Left ventricle myocardium inferior (tissue), 1 donor: ENCODE results near the gene SASH1. TPM values are rescaled to one million over a fixed set of nuclear protein-coding genes. Genes with fewer than 3 reads are reported as not detected.

Source experiments
- DNase-seq: peaks from one replicate; pipeline ENCODE4 v3.0.0-alpha.2; 2020
- H3K27ac ChIP-seq: fragments of 200-600 bp; replicated peaks from 2 replicates; pipeline ENCODE4 v1.8.0; 2021
- H3K27me3 ChIP-seq: fragments of 200-600 bp; 2 replicates; pipeline ENCODE4 v1.8.0; 2021; ENCODE audit warnings: low read depth
- H3K36me3 ChIP-seq: fragments of 200-600 bp; 2 replicates; pipeline ENCODE4 v1.8.0; 2021
- H3K4me1 ChIP-seq: fragments of 200-600 bp; 2 replicates; pipeline ENCODE4 v1.8.0; 2021
- H3K4me3 ChIP-seq: fragments of 200-600 bp; 2 replicates; pipeline ENCODE4 v1.8.0; 2021; ENCODE audit warnings: mild to moderate bottlenecking, moderate library complexity
- H3K9me3 ChIP-seq: fragments of 200-600 bp; replicated peaks from 2 replicates; pipeline ENCODE4 v1.8.0; 2021
- intact Hi-C: fragments of 100-400 bp; cut with micrococcal nuclease; formaldehyde crosslinking; loops from one replicate; pipeline ENCODE4 v1.11.0; 2022
- total RNA-seq: library from RNA; stranded (reverse); fragmentation: NEBNext Ultra II Directional; extraction: Animal tissue kit (Norgen Biotek cat#: 25700); gene quantifications from one replicate; pipeline ENCODE4 v1.2.1, GENCODE V29; 2021
- TF ChIP-seq, protein P1 (sequence below): fragments of 200-600 bp; IDR thresholded peaks from 2 replicates; pipeline ENCODE4 v1.8.0; 2021; ENCODE audit warnings: antibody characterized with exemption, mild to moderate bottlenecking, borderline replicate concordance
- donor health status: DM: no; HTN: yes; CAD: no; lungs with severe emphysema.

Gene SASH1
- total RNA-seq, 1 donor from 2014 or later = 22.5 TPM

DNA sequence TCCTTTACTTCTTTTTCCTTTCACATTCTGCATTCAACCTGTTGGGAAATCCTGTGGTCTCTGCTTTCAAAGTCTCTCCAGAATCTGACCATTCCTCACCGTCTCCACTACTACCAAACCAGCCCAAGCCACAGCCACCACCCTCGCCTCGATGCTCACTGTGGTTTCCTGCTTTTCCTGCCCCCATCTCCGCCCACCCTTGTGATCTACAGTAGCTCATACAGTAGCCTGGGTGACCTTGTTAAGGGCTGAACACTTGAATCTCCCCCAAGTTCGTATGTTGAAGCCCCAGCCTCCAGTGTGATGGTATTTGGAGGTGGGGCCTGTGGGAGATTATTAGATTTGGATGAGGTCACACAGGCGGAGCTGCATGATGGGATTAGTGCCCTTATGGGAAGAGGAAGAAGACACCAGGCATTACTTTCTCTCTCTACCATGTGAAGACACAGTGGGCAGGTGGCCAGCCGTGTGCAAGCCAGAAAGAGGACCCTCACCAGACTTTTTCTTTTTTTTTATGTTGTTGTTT is 215.2 kb downstream of the SASH1 start:
- H3K27ac ChIP-seq = no peak overlapping the region
- no peak for DNase-seq
- intact Hi-C loops = no loop called here

DNA sequence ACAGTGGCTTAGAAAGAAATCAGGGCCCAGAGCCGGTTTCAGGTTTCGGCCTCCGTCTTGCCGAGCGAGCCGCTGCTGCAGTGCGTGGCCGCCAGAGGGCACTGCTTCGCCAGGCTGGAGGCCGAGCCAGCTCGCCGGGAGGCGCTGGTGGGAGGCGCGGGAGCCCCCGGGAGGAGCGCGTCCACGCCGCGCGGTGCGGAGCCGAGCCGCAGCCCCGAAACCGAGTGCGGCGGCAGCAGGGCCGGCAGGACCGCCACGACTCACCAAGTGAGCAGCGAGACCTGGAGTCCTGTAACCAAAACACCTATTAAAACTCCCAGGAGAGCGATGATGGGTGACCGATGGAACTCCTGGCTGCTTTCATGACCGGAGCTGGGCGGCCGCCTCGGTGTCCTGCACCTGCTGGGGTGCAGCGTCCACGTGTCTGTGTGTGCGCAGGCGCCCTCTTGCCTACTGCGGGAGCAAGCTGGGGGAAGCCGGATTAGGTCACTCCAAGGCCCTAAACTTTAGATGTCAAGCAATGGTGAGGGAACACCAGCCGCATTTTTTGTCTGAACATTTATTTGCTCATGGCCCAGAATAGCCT is 217.3 kb downstream of the SASH1 start:
- H3K4me1 ChIP-seq = peaks cover 9% of the 10 kb centered on the region

More for the DNA sequence above, 215.2 kb downstream of the SASH1 start:
- H3K9me3 ChIP-seq = peaks cover 10% of the 10 kb centered on the region
- no peak overlapping the region for H3K4me3 ChIP-seq
- no peaks in the 10 kb centered on the region for H3K27me3 ChIP-seq
- H3K4me1 ChIP-seq = peaks cover 9% of the 10 kb centered on the region
- TF ChIP-seq, protein P1, sequence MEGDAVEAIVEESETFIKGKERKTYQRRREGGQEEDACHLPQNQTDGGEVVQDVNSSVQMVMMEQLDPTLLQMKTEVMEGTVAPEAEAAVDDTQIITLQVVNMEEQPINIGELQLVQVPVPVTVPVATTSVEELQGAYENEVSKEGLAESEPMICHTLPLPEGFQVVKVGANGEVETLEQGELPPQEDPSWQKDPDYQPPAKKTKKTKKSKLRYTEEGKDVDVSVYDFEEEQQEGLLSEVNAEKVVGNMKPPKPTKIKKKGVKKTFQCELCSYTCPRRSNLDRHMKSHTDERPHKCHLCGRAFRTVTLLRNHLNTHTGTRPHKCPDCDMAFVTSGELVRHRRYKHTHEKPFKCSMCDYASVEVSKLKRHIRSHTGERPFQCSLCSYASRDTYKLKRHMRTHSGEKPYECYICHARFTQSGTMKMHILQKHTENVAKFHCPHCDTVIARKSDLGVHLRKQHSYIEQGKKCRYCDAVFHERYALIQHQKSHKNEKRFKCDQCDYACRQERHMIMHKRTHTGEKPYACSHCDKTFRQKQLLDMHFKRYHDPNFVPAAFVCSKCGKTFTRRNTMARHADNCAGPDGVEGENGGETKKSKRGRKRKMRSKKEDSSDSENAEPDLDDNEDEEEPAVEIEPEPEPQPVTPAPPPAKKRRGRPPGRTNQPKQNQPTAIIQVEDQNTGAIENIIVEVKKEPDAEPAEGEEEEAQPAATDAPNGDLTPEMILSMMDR = no peak
- no peaks in the 10 kb centered on the region for H3K36me3 ChIP-seq

DNA sequence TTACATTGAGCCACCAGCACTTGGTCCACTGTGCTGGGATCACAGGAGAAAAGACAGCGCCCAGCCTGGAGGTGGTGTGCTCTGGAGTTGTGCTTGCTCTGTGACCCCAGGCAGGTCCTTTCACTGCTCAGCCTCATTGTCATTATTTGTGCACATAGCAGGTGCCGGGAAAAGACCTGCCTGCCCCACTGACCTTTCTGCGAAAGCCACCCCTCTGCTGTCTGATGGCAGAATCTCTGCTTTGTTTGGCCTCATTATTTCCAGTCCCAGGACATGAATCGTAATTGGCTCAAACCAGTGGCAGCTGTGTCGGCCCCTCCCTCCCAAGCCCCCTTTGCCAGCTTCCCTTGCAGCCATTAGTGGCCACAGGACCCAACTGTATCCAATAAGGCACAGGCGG is 219.0 kb downstream of the SASH1 start:
- Histone ChIP-seq H3K4me1 (peaks cover 18% of the 10 kb centered on the region), H3K27me3 (no peaks in the 10 kb centered on the region), H3K4me3 (no peak overlapping the region), H3K9me3 (no peaks in the 10 kb centered on the region), H3K36me3 (no peaks in the 10 kb centered on the region), H3K27ac (no peak overlapping the region)
- TF ChIP-seq, protein P1 = no peak
- intact Hi-C loops = no loop called here
- no peak for DNase-seq

More for the DNA sequence above, 217.3 kb downstream of the SASH1 start:
- intact Hi-C loops = no loop called here
- Histone ChIP-seq H3K9me3 (peaks cover 4% of the 10 kb centered on the region), H3K36me3 (no peaks in the 10 kb centered on the region), H3K27me3 (no peaks in the 10 kb centered on the region), H3K4me3 (peak overlapping the region; percentile 70), H3K27ac (peak overlapping the region; percentile 48)
- peak; percentile 71 for DNase-seq
- TF ChIP-seq, protein P1 = peak; percentile 99

DNA sequence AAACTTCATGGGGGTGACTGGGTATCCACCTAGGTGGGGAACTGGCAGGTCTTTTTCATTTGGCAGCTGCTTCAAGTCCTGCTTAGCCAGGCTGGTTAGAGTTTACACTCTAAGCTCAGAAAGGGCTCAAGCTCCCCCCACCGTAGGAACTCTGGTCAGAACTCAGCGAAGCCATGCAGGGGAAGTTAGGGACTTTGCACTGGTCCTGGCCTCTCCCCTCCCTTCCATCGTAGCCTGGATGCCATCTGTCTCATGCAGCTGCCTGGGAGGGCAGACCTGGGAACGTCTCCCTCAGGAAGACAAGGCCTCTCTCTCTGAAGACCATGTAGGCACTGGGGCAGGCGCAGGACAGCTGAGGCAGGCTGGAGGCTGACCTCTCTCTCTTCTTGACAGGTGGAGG is 220.4 kb downstream of the SASH1 start:
- Histone ChIP-seq H3K9me3 (no peaks in the 10 kb centered on the region), H3K27me3 (no peaks in the 10 kb centered on the region), H3K4me3 (no peak overlapping the region), H3K36me3 (no peaks in the 10 kb centered on the region), H3K27ac (no peak overlapping the region), H3K4me1 (peaks cover 18% of the 10 kb centered on the region)
- TF ChIP-seq, protein P1 = no peak
- DNase-seq = no peak
- intact Hi-C loops = no loop called here

DNA sequence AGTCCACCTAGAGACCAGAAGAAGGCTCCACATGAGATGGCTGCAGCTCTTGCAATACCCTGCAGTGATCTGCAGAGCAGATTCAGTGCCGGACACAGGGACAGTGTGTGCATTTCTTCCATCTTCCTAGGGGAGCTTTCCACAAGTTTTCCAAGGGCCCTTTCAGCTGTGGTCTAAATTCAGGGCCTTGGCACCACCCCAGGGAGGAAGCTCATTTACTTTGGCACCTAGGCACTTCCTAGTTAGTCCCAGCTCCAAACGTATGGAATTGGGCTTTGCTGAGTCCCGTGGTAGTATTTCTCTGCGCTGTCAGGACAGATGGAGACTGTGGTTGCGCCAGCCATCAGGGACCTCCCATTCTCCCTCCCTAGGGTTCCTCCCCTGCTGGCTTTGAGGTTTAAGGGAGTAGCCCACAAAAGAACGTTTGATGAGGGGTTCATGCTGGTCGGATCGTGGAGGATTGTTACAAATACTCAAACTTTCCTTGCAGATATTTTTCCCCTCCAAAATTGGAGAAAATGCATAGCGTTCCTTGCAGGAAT is 221.9 kb downstream of the SASH1 start:
- Histone ChIP-seq H3K27ac (no peak overlapping the region), H3K4me1 (peaks cover 17% of the 10 kb centered on the region), H3K9me3 (no peaks in the 10 kb centered on the region), H3K4me3 (no peak overlapping the region), H3K36me3 (no peaks in the 10 kb centered on the region), H3K27me3 (peaks cover 4% of the 10 kb centered on the region)
- DNase-seq = no peak
- TF ChIP-seq, protein P1 = no peak
- intact Hi-C loops = no loop called here
